GM12891 (cell line): Measurements from ENCODE around the gene TMEM259.

Source experiments
- POLR2A ChIP-seq: IDR thresholded peaks from 2 replicates; pipeline ENCODE4 v1.6.1; 2011; ENCODE audit warnings: low read depth, low read length, control low read depth
- SPI1 ChIP-seq: IDR thresholded peaks from 2 replicates; pipeline ENCODE4 v1.6.1; 2011; ENCODE audit warnings: low read depth, low read length, control low read depth

- TF ChIP-seq POLR2A = no peak
- TF ChIP-seq SPI1 = no peak
Observed at GRCh38 chr19:1007399-1008251, 13.3 kb downstream of the TMEM259 start.
